Stimulated activated naive CD8-positive, alpha-beta T cell treated with anti-CD3 and anti-CD28 coated beads, Interleukin-15, Interleukin-2, amounts not matched to agents 100 U/mL and 50 U/mL, for 24 hours (primary cell): ENCODE results near the gene KRT83.
A peak's percentile ranks its signal among the peaks of the same experiment; 100 is the strongest.

Experiments
- ATAC-seq: fragments of 150-1000 bp; cut with Tn5 transposase; one replicate; pipeline ENCODE4 v1.10.0; 2021
- DNase-seq: peaks from one replicate; pipeline ENCODE4 v3.0.0; 2021

KRT83 gene

DNA sequence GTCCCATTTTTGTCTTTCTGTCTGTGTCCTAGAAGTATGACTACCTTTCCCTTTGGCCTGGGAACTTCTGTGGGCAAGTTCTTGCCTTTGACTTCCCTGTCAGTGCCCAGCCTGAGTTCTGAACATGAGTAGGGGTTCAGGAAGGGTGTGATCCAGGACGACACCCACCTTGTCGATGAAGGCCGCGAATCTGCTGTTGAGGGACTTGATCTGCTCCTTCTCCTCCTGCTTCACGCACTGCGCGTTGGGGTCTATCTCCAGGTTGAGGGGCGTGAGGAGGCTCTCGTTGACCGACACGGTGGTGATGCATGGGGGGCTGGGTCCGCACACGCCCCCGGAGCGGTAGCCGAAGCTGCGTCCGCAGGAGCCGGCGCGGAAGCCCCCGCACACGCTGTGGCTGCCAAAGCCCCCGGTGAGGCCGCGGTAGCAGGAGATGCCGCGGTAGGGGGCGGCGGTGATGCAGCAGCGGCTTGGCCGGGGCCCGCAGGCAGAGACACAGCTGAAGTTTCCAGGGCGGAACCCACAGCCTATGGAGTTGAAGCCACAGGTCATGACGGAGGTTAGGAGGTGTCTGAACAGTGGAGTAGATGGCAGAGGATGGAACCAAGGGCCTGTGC, at the start of gene KRT83:
TSS of gene KRT83 (minus strand) at position 615 of the 617 bp plus-strand sequence. CDS start at position 552, 63 bp downstream.
- ATAC-seq (no peak), DNase-seq (no peak)

DNA sequence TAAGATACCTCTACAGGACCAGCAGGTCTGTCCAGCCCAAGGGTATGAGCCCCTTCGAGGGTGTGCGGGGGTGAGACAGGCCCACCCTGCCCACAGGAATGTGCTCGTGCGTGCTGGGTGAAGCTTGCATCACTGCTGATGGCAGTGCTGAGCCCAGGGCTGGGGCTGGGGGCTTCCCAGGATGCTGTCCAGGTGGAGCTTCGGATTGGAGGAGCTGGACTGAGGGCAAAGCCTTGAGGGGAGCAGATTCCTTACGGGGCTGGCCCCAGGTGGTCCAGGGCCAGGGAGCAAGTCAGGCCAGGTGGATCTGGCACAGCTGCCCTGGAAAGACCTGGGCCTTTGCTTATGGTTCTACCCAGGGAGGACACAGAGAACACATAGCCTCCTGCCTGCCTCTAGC, 48.6 kb upstream of the KRT83 start:
- no peak for ATAC-seq
- DNase-seq: no peak

DNA sequence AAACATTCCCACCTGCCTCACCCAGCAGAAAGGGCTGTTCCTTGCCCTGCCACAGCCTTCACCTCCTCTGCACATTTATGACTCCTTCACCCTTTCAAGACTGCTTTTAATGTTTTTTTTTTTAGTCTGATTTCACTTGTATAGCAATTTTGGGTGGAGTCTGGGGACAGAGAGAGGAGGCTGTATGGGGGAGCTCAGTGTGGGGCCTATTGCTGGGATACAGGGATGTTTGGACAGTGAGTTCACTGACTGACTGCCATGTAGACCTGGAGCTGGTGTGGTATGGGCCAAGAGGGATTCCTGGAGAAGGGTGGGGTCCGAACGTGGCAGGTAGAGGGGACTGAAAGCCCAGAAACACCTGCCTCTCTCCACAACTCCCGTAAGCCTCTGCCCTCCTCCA, 48.0 kb upstream of the KRT83 start:
- ATAC-seq (no peak), DNase-seq (no peak)

DNA sequence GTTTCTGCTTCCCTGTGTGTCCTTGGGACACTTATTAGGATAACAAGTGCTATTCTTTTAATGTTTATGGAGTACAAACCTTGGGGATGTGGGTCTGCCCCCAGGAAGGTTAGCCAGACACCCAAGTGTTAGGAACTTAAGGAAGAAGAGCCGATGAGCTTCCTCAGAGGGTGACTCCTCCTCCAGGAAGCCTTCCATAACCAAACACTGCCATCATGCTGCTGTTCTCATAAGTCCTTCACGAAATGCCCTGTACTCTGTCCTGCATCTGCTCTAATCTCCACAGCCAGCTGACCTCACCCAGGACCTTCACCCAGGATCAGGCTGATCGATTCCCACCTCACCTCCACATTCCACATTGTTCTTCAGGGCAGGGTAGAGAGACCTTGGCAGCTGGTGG, 47.3 kb upstream of the KRT83 start:
- ATAC-seq: no peak
- no peak for DNase-seq

DNA sequence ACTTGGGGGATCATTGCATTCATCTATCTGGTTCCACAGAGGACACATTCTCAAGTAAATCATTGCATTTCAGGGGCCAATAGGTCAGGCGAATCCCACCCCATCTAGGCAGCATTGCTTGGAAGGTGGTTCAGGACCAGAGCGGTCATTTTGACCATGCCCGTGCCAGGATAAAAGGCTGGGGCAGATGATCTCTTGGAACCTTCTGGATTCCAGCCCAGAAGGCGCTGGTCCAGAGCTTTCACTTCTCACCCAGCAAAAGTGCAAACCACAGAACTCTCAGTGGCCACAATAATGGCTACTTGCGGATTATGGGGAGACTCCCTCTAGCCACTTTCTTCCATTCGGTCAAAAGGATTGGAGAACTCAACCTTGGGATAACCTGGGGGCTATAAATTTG, 46.7 kb upstream of the KRT83 start:
- DNase-seq: no peak
- ATAC-seq: no peak

DNA sequence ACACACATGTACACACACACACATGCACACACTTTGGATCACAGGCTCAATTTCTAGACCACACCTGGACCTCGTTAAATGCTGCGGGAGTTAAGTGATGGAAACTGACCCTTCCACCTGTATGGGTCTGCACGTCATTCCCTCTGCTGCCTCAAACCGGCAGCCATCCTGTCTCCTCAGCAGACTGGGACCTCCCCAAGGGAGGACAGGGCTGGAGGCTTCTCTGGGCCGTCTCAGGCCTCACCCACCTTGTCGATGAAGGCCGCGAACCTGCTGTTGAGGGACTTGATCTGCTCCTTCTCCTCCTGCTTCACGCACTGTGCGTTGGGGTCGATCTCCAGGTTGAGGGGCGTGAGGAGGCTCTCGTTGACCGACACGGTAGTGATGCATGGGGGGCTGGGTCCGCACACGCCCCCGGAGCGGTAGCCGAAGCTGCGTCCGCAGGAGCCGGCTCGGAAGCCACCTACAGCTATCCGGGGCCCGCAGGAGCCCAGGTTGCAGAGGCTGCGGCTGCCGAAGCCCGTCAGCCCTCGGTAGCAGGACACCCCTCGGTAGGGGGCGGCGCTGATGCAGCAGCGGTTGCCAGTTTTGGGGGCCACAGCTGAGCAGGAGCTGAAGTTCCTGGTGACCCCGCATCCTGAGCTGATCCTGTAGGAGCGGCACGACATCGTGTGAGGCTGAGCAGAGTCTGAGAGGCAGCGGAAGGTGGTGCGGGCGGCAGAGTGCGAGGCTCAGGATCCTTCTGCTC, 45.7 kb upstream of the KRT83 start, which contains the start of gene KRT85:
TSS of gene KRT85 (minus strand) at position 744 of the 748 bp plus-strand sequence. CDS start at position 668, 76 bp downstream.
- no peak for ATAC-seq

DNA sequence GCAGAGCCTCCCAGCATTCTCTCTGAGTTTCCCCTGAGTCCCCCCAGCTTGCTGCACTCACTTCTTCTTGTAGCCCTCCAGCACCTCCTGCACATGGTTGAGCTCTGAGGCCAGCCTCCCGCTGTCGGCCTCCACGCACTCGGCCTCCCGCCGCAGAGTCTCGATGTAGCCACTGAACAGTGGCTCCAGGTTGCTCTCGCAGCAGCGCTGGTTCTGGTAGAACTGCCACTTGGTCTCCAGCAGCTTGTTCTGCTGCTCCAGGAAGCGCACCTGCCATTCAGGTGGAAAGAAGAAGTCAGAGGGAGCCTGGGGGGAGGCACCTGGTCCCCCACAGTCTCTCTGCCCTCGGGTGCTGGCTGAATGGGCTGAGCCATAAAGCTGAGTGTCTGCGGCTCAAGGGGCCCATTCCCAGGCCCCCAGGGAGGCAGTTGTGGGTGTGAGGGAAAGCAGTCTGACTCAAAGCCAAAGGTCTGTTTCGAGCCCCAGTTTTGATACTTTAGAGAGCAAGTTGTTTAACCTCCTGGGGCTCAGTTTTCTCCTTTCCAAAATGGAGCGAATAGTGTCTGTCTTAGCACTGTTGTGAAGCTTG, 43.8 kb upstream of the KRT83 start:
- DNase-seq (no peak), ATAC-seq (no peak)

More for the DNA sequence above, 45.7 kb upstream of the KRT83 start, which contains the start of gene KRT85:
- no peak for DNase-seq

DNA sequence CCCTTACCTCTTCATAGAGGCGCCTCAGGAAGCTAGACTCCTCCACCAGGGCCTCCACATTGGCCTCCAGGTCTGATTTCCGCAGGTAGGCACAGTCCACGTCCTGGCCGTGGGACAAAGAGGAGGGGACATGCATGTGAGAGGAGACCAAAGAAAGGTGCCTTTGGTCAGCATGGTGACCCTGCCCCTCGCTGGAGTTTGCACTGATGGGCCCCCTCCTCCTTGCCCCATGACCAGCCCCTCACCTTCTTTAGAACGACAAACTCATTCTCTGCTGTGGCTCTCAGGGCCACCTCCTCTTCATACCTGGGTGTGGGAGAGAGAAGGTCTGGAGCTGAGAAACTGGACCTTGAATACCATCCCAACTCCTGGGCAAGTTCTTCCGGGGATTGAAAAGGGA, 42.9 kb upstream of the KRT83 start:
- no peak for ATAC-seq
- DNase-seq: no peak

DNA sequence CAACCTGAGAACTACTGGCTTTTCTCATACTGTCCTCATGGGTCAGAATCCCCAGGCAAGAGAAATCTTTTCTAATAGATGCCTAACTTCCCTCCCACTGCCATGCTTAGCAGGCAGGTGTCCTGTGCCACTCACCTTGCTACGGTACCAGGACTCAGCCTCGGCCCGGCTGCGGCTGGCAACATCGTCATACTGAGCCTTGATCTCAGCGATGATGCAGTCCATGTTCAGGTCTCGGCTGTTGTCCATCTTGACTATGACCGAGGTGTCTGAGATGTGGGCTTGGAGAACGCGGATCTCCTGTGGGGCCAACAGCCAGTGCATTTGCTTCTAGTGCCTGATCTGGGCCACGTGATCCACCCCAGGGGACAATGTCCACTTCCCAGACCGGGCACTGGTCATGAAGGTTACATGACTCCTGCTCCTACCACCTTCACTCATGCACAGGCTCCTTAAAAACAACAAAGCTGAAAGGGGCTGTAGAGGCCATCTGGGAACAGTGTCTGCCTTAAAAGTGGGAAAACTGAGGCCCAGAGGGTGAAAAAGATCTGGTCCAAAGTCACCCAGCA, 42.0 kb upstream of the KRT83 start:
- DNase-seq: no peak
- ATAC-seq: no peak

DNA sequence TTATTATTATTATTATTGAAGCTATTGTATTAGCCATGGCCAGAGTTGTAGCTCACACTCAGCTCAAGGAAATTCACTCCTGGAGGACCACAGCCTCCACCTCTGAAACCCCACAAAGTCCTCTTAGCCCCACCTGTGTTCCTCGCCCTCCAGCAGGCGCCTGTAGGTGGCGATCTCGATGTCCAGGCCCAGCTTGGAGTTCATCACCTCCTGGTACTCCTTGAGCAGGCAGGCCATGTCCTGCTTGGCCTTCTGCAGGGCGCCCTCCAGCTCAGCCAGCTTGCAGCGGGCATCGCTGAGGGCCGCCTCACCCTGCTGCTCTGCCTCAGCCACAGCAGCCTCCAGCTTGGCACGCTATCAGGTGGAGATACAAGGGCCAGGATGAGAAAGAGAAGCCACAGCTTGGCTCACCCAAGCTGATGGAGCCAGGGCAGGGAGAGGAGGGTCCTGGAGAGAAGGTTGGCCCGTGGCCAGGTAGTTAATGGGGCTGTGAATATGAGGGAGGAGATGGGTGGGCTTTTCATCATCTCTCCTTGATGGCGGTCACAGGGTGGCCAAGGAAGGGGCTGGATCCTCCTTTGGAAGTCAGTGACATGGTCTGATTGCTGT, 41.0 kb upstream of the KRT83 start:
- DNase-seq (peak; percentile 16), ATAC-seq (no peak)

DNA sequence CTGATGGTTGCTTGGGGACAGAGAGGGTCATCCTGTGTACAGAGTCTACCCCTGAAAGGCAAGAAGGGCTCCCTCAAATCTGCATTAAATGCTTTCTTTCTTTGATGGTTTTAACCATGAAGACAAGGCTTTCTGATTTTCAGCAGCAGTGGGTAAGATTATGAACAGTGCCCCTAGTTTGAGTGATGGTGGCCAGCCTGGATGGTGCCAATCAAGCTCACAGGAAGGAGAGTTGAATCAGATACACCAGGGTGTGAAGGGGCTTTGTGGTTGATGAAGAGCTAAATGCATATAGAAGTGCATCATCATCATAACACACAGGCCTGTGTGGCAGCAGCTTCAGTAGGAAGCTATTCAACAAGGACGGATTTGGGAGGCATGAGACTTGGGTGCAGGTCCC, 40.4 kb upstream of the KRT83 start:
- no peak for DNase-seq
- ATAC-seq: no peak

DNA sequence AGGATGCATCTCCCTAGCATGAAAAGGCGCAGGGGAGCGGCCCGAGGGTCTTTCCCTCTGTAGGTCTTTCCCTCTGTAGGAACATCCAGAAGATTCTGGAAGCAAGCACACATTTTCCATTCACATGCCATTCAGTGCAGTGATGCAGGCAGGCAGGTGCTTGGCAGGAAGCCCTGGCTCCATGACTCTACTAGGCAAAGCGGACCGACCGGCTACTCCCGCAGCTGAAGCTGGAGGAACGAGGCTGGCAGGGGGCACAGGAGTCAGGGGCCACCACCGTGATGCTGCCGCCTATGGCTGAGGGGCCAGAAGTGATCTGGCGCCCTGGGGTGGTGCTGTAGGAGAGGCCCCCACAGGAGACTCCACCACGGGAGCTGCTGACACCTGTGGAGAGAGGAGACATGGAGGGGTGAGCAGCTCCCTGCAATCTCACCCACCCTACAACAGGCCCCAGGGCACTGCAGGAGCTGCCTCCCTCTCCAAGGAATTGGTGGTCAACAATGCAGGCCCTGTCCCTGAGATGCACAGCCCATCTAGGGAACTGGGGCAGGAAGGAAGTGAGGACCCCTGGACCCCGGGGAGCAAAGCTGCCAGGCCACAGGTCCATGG, 39.6 kb upstream of the KRT83 start:
- DNase-seq: no peak
- no peak for ATAC-seq

DNA sequence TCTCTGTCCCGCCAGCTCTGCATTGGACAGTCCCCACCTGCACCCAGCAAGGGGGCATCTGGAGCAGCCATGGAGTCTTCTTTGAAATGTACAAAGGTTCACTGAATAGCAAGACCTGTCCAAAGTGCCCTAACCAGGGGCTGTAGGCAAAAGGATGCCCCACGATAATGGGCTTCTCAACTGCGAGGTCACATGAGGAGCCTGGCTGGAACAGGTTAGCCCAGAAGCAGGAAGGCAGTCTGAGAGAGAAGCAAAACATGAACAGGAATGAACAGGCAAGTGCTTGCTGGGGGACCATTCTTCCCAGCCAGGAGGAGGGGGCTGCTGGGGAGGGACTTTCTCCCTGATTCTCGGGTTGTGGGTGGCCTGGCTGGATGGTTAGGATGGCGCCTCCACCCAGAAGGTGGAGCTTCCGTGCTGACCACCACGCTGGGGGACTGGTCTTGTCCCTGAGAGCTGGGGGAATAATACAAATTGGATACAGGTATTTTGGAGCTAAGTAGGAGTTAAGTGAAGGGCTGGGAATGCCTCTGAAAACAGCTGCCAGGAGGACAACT, 39.0 kb upstream of the KRT83 start:
- no peak for DNase-seq
- no peak for ATAC-seq

DNA sequence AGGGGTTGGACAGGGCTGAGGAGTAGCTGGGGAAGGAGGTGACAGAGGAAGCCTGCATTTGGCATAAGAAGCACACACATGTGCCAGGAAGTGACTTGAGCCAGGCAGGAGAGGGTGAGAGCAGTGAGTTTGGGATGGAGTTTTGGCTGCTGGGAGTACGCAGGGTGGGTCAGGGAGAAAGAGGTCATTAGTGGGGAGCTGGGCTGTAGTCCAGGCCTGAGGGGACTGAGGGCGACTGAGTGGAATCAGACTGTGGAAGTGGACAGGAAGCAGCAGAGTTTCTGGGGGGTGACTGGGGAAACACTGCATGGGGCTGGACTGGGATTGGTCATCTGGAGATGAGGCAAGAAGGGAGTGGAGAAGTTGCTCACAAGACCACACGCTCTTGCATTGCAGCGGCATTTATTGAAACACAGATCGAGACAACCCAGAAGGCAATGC, 38.4 kb upstream of the KRT83 start:
- ATAC-seq (no peak), DNase-seq (no peak)

DNA sequence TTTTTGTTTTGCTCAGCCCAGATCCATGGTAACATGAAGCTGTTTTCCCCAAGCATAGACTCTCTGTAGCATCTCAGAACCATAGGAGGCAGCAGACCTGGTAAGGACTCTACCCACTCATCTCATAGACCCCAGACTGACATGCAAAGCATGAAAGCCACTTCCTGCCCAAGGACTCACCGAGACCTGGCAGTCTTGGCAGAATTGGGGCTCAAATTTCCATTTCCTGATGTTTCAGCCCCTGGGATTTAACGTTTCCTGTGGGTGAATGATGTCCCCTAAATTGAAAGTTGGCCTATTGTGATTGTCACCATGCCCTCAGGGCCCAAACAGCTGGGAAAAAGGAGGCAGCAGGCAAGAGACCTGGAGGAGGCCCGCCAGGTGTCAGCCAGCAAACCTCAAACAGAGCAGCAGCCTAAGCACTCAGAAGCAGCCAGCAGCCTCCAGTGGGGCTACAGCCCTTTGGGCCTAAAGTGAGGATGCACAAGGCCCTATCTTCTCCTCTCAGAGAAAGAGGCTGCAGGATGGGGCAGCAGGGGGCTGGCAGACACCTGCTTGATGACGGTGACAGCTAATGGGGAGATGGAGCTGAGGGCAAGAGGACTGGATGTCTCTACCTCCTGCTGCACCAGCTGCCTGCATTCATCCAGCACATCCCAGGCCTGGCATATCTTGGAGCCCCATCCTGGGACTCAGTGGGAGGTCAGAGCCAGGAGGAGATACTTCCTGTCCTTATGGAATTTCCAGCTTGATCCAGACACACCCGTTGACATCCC, 37.6 kb upstream of the KRT83 start:
- DNase-seq: peak; percentile 33
- ATAC-seq: peak; percentile 89

DNA sequence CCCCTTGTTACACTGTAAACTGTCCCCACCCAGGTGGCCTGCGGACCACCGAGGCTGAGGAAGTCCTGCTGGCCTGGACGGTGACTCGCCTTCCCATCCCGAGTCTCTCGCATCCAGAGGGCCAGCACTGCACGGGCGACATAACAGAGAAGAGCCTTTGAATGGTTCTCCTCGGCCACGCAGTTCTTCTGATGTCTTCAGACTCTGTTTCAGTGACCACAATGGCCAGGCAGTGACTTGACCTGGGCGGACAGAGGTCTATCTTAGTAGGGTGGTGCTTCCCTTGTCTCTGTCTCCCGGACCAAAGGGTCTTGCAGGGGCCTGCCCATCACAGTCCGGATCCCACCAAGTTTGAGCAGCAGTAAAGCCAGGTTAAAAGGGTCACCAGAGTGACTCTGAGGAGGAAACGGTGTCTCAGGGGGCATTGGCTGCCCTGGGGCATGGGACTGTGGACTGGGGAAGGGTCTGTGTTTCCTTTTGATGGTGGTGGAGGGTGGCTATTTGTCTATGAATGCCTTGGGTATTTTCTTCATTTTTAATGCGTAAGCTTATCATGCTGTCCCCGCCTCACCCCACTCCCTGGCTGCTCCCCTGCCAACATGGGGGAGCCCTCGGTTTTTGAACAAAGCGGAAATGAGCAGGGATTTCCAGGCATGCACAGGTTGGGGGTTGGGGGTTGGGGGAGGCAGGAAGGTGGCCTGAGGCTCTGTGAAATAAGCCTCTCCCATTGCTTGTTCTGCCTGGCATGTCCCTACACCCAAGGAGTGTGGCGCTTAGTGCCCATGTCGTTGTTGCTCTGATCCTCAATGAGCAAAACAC, 35.8 kb upstream of the KRT83 start:
- no peak for DNase-seq

DNA sequence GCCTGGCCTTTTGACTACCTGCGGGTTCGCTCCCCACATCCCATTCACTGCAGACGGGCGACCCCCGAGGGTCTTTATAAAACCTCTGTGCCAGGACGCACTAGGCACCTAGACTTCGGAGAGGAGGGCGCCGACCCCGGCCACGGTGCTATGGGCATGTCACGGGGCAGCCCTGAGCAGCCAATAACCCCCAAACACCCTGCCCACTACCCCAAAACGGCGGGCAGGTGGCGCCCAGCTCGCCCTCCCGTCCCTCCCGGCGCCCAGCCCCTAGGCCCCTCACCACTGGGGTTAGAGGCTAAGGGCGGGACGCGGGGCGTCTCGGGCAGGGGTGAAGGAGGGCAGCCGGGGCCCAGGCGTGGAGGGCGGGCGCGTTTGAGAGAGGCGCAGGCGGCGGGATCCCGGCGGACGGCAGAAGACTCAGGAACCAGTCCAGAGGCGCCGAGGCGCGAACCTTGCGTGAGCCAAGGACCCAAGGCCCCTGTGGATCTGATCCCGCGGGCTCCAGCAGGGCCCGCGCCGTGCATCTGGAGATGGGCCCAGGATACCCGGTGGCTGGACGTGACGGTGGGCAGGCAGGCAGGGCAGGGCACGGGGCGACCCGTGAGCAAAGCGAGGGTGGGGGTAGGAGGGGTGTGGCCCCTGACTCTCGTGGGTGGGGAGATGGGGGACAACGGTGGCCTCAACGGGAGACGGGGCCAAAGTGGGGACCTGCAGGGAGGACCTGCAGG, 35.0 kb upstream of the KRT83 start:
- DNase-seq (no peak), ATAC-seq (no peak)

More for the DNA sequence above, 35.8 kb upstream of the KRT83 start:
- ATAC-seq: no peak

DNA sequence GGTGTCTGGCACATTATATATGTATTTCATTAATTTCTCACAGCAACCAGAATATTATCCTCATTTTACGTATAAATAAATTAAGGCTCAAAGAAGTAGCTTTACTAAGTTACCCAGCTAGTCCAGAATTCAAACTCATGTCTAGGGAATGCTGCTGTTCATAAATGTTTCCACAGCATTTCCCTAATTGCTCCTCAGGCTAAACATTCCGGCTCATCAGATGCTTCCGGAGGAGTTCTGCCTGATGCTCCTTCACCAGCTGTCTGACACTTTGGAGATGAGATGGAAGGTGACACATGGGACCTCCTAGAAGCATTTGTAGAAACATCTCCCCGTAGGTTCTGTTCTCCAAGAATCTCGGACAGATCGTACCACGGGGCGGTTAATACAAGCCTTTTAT, 34.0 kb upstream of the KRT83 start:
- ATAC-seq: no peak
- DNase-seq: no peak

DNA sequence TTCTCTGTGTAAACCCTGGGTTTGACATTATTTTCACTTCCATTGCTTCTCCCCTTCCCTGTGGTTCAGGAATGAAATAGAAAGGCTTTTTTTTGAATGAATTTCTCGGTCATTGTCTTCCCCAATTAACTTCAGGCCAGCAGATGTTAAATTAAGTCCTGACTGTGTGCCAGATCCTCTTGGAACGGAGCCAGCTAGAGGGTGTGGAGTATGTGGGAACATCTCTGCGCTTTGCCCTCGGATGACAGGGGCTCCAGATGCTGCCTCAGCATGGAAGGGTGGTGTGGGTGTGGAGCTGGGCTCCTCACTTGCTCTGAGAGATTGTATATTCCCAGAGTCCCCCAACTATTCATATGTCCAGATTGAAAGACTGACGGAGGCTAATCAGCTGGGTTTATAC, 33.0 kb upstream of the KRT83 start:
- no peak for DNase-seq
- no peak for ATAC-seq
